ENCODE data around the gene CDKN2D.

- TF ChIP-seq CTCF (CRISPR knock-in tag; IDR thresholded peaks at IDR 0.05) (no peak), TCF7L2 (IDR thresholded peaks at IDR 0.05; ENCODE audit: low read depth, low read length) (no peak), ZBTB7A (CRISPR knock-in tag; IDR thresholded peaks at IDR 0.05) (no peak), STAT6 (CRISPR knock-in tag; IDR thresholded peaks at IDR 0.05; ENCODE audit: borderline replicate concordance) (no peak), REST (IDR thresholded peaks at IDR 0.05; ENCODE audit: borderline replicate concordance in 1 of 2, low read depth in 1 of 2, low read length in 2 of 2) (no peak), BCL3 (CRISPR knock-in tag; IDR thresholded peaks at IDR 0.05) (no peak), TBP (CRISPR knock-in tag; IDR thresholded peaks at IDR 0.05) (no peak), FOSL1 (CRISPR knock-in tag; IDR thresholded peaks at IDR 0.05; ENCODE audit: borderline replicate concordance) (no peak), SMAD3 (CRISPR knock-in tag; IDR thresholded peaks at IDR 0.05) (no peak), KAT8 (CRISPR knock-in tag; IDR thresholded peaks at IDR 0.05) (no peak), ZNF382 (CRISPR knock-in tag; IDR thresholded peaks at IDR 0.05; ENCODE audit: borderline replicate concordance) (no peak)
These were observed 6.4 kb upstream of the CDKN2D start for GRCh38 chr19:10575011-10575716.

All from HepG2 (cell line).